Muscle of leg (tissue), 11 donors: ENCODE data around the gene MYO6. TPM values are rescaled to one million over a fixed set of nuclear protein-coding genes. Genes with fewer than 3 reads are reported as not detected.

ENCODE experiments used
- DNase-seq: peaks from one replicate; pipeline ENCODE4 v3.0.0; 2013
- H3K27ac ChIP-seq: one replicate; pipeline ENCODE4 v1.5.1; 2013; ENCODE audit warnings: mild to moderate bottlenecking, low read length, control low read depth
- H3K27me3 ChIP-seq: one replicate; pipeline ENCODE4 v1.6.1; 2013; ENCODE audit warnings: low read length; ENCODE audit not compliant: control insufficient read depth, insufficient read depth
- H3K36me3 ChIP-seq: one replicate; pipeline ENCODE4 v1.6.1; 2013; ENCODE audit warnings: low read length; ENCODE audit not compliant: control insufficient read depth, insufficient read depth
- H3K4me1 ChIP-seq: one replicate; pipeline ENCODE4 v1.6.1; 2013; ENCODE audit warnings: low read length; ENCODE audit not compliant: control insufficient read depth, insufficient read depth
- H3K4me3 ChIP-seq: one replicate; pipeline ENCODE4 v1.5.1; 2013; ENCODE audit warnings: low read length, control low read depth
- H3K9me3 ChIP-seq: replicated peaks from 2 replicates; pipeline ENCODE4 v1.6.1; 2013; ENCODE audit warnings: low read depth, low read length; ENCODE audit not compliant: control insufficient read depth
- WGBS: methylation state at CpG from one replicate; pipeline ENCODE4 v1.1.5; 2013; ENCODE audit warnings: missing lambda C conversion rate; ENCODE audit not compliant: insufficient coverage; 5-methylcytosine and 5-hydroxymethylcytosine counted together
- polyA plus RNA-seq, 8 donors: library from polyadenylated mRNA; unstranded; fragments of 120-200 nt; gene quantifications; one replicate each; pipeline versions ENCODE4 v1.2.1 to v1.2.3, GENCODE V29; 2013; ENCODE audit warnings: inconsistent platforms in 1 of 8, low replicate concordance in 1 of 8; ENCODE audit not compliant: insufficient read length in 8 of 8, insufficient read depth in 1 of 8
- total RNA-seq: library from RNA; stranded (reverse); fragments of 120-200 nt; gene quantifications from one replicate; pipeline ENCODE4 v1.2.4, GENCODE V29; 2013

MYO6 gene
- total and polyA plus RNA-seq, 9 donors = 4.0 to 10.1 (median 6.3) TPM

DNA sequence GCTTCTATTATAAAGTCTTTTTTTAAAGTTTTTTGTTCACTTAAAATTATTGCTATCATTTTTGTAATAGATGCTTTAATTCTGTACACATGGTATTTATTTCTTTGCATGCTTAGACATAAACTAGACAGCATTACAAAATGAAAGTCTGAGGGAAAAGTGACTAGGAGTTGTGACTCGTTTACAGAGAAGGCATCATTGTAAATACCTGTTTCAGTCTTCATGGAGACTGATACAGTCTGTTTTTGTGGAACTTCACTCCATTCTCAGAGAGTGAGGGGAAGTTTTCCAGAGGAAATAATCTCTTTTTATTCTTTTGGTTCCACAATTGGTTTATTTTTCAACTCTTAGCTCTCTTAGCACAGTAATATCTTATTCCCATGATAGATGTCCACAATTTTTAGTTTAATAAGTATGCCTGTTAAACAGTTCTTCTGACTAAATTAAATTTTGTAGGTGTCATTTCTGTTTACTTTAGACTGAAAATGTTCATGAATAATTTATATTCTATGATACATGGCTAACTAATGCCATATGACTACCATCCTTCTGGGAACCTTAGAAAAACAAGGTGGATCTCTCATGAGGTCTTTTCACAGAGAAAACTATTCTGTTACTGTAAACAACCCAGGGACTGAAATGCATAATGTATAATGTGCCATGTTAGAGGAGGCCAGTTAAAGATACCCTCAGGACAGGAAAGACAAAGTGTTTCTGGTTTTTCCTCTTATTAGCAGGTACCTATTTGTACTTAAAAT is 69.2 kb downstream of the MYO6 start:
- Histone ChIP-seq H3K4me1 (no peaks in the 10 kb centered on the region), H3K27me3 (no peaks in the 10 kb centered on the region), H3K9me3 (no peaks in the 10 kb centered on the region), H3K4me3 (no peak overlapping the region), H3K36me3 (no peaks in the 10 kb centered on the region), H3K27ac (no peak overlapping the region)
- no peak for DNase-seq
- no CpG with 5 or more reads among the region's 1 CpG for WGBS

DNA sequence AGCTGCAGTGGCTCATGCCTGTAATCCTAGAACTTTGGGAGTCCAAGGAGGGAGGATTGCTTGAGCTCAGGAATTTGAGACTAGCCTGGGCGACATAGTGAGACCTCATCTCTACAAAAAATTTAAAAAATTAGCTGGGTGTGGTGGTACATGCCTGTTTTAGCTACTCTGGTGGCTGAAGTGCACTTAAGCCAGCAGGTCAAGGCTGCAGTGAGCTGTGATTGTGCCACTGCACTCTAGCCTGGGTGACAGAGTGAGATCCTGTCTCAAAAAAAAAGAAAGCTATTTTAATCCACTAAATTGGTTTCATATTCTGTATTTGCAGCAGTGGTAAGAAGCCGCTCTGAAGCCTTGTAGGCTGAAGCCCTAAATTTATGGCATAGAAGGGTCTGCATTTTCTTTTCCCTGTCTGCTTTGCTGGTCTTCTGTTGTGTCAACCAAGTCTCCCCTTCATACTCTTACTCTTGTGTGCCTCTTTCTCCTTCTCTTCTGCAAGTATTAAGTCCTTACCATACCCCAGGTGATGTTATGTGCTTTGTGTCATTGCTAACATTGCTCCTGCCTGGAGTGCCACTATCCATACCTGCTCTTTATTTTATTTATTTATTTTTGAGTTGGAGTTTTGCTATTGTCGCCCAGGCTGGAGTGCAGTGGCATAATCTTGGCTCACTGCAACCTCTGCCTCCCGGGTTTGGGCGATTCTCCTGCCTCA is 70.9 kb downstream of the MYO6 start:
- DNase-seq = no peak
- no CpG with 5 or more reads among the region's 5 CpGs for WGBS

DNA sequence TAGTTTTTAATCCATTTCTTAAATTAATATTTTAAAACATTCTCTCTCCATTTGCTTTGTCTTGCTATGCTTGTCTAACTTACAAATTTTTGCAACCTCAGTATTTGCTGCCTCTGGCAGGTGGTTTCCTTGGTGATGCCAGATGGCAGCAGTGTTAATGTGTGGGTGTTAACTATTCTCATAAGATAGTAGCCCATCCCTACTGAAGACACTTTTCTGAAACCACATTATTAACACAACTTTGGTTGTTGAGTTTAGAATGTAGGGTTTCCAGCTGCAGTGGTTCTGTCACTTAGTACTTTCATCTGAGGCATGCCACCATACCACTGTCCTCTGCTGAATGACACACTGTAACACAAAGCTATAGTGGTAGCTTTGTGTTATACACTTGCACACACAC is 75.1 kb downstream of the MYO6 start:
- Histone ChIP-seq H3K27me3 (no peaks in the 10 kb centered on the region), H3K4me3 (no peak overlapping the region), H3K36me3 (no peaks in the 10 kb centered on the region), H3K27ac (no peak overlapping the region), H3K9me3 (no peaks in the 10 kb centered on the region), H3K4me1 (no peaks in the 10 kb centered on the region)
- DNase-seq = no peak

More for the DNA sequence above, 70.9 kb downstream of the MYO6 start:
- Histone ChIP-seq H3K27me3 (no peaks in the 10 kb centered on the region), H3K27ac (no peak overlapping the region), H3K36me3 (no peaks in the 10 kb centered on the region), H3K4me1 (no peaks in the 10 kb centered on the region), H3K4me3 (no peak overlapping the region), H3K9me3 (no peaks in the 10 kb centered on the region)

DNA sequence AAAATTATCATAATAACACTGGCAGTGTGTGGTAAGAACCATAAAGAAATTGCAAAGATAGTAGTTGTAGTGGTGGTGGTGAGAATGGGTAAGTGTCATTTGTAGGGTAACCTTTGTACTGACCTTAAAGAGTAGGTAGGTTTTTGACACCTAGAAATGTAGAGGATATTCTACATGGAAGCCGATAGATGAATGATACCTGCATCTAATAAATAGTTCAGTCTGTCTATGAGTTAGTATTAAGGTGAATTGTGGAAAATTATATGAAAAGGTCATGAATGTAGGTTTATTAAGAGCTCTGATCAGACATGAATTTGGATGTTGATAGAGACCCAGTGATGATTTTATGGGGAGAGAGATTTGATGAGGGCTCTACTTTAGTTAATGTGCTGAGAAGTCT is 78.1 kb downstream of the MYO6 start:
- WGBS = no CpG with 5 or more reads among the region's 1 CpG
- no peaks in the 10 kb centered on the region for H3K27me3 ChIP-seq
- H3K4me1 ChIP-seq = no peaks in the 10 kb centered on the region
- no peak overlapping the region for H3K4me3 ChIP-seq
- H3K27ac ChIP-seq = no peak overlapping the region
- DNase-seq = no peak
- no peaks in the 10 kb centered on the region for H3K36me3 ChIP-seq
- H3K9me3 ChIP-seq = no peaks in the 10 kb centered on the region

DNA sequence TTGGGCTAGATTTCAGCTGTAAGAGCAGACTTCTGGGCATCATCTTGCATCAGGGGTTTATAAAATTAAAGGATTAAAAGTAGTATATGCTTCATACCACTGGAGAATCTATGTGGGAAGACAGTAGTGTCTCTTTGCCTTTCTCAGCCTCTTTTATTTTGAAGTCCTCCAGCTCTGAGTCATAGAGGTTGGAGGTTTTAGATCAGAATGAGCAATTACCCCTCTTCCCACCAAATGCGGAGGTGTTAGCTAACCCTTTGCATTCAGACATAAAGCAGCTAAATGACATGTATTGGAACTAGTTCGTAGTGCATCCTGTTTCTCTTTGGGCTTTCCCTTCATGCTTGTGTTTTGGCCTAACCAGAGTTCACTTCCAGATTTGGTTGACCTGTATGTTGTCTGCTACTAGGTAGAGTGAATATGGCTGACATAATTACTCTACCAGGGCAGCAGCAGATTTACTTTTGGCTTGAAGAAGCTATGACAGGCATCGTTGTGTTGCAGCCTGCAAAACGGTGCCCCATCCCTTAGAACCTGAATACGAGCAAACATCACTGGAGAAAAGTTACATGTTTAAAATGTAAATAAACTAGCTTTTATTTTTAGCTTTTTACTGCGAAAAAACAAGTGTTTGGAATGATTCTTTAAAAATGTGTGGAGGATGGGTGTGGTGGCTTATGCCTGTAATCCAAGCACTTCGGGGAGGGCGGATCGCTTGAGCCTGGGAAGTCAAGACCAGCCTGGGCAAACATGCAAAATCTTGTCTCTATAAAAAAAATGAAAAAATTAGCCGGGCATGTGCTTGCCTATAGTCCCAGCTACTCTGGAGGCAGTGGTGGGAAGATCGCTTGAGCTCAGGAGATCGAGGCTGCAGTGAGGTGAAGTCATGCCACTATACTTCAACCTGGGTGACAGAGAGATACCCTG is 82.2 kb downstream of the MYO6 start:
- no peak for DNase-seq
- WGBS = 75% methylated on average over 5 of the region's 12 CpGs
- no peaks in the 10 kb centered on the region for H3K27me3 ChIP-seq

DNA sequence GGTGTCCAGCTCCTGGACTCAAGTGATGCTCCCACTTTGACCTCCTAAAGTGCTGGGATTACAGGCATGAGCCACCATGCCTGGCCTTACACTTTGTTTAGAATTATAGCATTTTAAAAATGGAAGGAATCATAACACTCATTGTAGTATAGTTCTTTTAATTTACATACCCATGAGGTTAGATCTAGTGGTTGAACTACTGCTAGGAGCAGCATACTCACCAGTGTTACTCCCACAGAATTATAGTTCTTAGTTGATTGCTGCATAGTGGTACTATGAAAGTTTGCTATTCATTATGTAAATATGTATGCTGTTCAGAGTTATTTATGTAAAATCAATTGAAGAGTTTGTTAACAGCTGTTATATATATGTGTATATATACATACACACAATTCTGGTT is 85.4 kb downstream of the MYO6 start:
- no peaks in the 10 kb centered on the region for H3K9me3 ChIP-seq
- H3K36me3 ChIP-seq = peaks cover 2% of the 10 kb centered on the region
- H3K4me3 ChIP-seq = no peak overlapping the region
- no peaks in the 10 kb centered on the region for H3K27me3 ChIP-seq
- DNase-seq = no peak
- no peak overlapping the region for H3K27ac ChIP-seq
- no peaks in the 10 kb centered on the region for H3K4me1 ChIP-seq

More for the DNA sequence above, 82.2 kb downstream of the MYO6 start:
- Histone ChIP-seq H3K4me3 (no peak overlapping the region), H3K27ac (no peak overlapping the region), H3K9me3 (no peaks in the 10 kb centered on the region), H3K4me1 (no peaks in the 10 kb centered on the region), H3K36me3 (peaks cover 2% of the 10 kb centered on the region)

DNA sequence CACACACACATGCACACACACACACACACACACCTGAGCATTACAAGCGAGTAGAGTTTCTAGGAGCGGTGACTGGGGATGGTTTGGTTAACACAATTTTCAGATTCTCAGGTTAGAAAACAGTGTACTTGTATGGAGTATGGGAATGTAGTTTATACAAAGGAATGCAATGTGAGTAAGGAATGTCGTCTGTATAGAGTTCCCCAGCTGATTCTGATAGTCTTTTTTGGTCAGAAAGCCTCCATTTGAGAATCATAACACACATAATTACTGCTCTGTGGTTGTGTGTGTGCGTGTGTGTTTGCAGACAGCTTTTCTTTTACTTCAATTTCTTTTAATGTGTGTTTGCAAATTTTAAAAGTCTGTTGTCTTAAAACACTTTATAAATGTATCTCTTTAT is 93.2 kb downstream of the MYO6 start:
- H3K36me3 ChIP-seq = no peaks in the 10 kb centered on the region
- no peaks in the 10 kb centered on the region for H3K27me3 ChIP-seq
- no CpG with 5 or more reads among the region's 4 CpGs for WGBS
- H3K4me1 ChIP-seq = no peaks in the 10 kb centered on the region
- no peak overlapping the region for H3K4me3 ChIP-seq
- H3K27ac ChIP-seq = no peak overlapping the region
- no peak for DNase-seq
- H3K9me3 ChIP-seq = no peaks in the 10 kb centered on the region

DNA sequence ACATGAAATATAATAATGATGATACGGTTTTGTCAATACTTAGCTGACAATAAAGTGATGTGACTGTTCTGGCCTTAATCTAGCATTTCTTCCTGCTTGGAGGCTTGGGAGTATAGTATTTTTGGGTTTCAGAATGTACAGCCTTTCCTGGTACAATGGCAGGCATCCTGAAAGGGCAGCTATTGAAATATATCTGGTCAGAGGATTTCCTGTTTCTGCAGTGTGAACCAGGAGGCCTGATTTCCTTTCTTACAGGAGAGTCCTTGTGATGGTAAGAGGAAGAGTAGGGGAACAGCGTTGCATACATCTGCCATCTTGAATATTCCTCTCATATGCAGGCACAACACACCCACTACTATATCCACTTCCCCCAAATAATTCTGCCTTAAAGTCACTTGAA is 93.7 kb downstream of the MYO6 start:
- Histone ChIP-seq H3K27ac (no peak overlapping the region), H3K4me1 (no peaks in the 10 kb centered on the region), H3K4me3 (no peak overlapping the region), H3K36me3 (no peaks in the 10 kb centered on the region), H3K27me3 (no peaks in the 10 kb centered on the region), H3K9me3 (no peaks in the 10 kb centered on the region)
- no CpG with 5 or more reads among the region's 2 CpGs for whole genome bisulfite sequencing
- peak; percentile 9 for DNase-seq

DNA sequence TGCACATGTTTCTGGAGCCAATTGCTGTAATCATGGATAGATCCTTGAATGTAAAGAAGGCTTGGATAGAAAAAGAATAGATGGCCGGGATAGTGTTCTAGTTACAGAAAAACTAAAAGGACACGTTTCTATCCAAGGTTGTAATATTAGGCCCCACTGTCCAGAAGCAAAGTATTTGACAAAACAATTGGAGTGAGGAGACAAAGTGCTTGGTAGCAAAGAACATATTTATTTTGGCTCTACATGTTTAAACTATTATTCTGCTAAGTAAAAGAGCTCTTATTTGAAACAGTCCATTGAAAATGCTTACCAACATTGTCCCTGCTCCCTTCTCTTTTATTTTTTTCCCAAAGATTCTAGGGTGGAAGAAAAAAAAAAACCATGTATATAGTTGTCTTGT is 94.4 kb downstream of the MYO6 start:
- DNase-seq = no peak
- no peaks in the 10 kb centered on the region for H3K9me3 ChIP-seq
- WGBS = no CpG with 5 or more reads among the region's 2 CpGs
- no peaks in the 10 kb centered on the region for H3K36me3 ChIP-seq
- no peak overlapping the region for H3K27ac ChIP-seq
- no peaks in the 10 kb centered on the region for H3K4me1 ChIP-seq
- no peaks in the 10 kb centered on the region for H3K27me3 ChIP-seq
- no peak overlapping the region for H3K4me3 ChIP-seq

DNA sequence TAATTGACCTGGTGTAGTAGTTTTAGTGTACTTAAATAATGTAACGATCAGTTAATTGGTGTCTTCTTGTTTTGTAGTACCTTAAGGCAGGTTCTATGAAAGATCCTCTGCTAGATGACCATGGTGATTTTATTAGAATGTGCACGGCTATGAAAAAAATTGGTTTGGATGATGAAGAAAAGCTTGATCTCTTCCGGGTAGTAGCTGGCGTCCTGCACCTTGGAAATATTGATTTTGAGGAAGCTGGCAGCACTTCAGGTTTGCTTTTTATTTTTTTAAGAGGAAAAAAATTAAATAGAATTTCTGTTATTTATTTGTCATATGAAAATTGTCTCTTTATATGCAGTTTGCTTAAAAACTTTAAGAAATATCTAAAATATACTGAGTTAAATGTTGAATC is 99.2 kb downstream of the MYO6 start:
- H3K9me3 ChIP-seq = no peaks in the 10 kb centered on the region
- H3K27ac ChIP-seq = no peak overlapping the region
- H3K36me3 ChIP-seq = no peaks in the 10 kb centered on the region
- no peak for DNase-seq
- 80% methylated on average over 2 of the region's 4 CpGs for WGBS
- no peaks in the 10 kb centered on the region for H3K27me3 ChIP-seq
- no peak overlapping the region for H3K4me3 ChIP-seq
- H3K4me1 ChIP-seq = no peaks in the 10 kb centered on the region
